ENCODE results near the gene GJB3.
A peak's percentile ranks its signal among the peaks of the same experiment; 100 is the strongest.
"Not testable (repeated sequence)": the region's sequence is repeated elsewhere in the genome, so short reads cannot be mapped to it uniquely, and the experiment has no call there.

Gene GJB3

DNA sequence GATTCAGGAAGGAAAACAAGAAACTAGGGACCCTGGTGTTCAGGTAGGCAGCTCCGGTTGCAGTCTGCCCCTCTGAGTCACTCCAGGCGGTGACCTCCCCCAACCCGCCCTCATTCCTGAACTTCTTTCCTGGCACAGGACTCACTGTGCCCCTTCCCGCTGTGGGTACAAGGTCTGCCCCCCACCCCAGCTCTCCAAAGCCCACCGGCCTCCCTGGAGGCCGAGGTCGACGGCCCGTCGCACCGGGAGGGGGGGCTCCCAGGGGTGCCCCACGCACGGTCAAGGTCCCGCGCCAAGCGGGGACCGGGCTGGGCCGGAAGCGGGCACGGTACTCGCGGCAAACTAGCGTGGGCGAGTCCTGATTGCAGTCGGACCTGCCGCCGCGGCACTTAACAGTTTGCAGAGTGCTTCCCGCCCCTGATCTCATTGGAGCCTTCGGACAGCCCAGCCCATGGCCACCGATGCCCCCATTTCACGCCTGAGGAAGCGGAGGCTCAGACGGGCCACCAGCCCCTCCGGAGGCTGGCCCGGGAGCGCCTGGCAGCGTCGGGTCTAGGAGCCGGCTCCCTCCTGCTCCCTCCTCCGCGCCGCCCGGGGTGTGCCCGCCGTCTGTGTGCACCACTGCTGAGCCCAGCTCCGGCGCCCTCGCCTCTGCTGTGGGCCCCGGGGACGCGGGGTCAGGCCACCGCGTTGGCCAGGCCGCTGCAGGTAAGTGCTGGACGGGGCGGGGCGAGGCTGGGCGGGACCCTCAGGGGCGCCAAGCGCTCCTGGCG lies at the start of gene GJB3:
GJB3 (plus strand) TSS at position 144 of the 773 bp plus-strand sequence. CDS start 3,549 bp downstream, outside the sequence.
- DNase-seq: no peak

DNA sequence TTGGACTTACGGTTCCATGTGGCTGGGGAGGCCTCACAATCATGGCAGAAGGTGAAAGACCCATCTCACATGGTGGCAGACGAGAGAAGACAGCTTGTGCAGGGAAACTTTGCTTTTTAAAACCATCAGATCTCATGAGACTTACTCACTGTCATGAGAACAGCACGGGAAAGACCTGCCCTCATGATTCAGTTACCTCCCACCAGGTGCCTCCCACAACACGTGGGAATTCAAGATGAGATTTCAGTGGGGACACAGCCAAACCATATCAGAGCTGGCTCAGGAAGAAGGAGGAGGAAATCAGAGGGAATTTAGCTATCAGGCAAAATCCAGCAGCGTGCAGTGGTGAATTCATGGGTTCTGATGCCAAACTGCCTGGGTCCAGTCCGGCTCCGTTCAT lies 48.2 kb upstream of the GJB3 start:
- DNase-seq: not testable (repeated sequence)

DNA sequence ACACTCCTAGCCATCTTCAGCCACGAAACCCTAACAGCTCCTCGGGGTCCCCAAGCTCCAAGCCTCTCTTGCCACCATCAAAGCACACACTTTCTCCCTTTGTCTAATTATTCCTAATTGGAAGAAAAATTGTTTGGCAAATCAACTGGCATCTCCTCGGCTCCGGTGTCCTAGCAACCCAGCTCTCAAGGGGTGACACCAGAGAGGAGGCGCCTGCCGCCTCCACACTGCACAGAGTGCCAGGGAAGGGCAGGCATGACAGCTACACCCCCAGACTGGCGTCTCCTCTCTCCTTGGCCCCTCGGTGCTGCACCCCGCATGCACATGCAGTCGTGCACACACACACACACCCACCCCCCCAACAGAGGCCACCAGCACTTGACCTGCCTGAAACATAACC lies 44.3 kb upstream of the GJB3 start:
- DNase-seq: no peak

DNA sequence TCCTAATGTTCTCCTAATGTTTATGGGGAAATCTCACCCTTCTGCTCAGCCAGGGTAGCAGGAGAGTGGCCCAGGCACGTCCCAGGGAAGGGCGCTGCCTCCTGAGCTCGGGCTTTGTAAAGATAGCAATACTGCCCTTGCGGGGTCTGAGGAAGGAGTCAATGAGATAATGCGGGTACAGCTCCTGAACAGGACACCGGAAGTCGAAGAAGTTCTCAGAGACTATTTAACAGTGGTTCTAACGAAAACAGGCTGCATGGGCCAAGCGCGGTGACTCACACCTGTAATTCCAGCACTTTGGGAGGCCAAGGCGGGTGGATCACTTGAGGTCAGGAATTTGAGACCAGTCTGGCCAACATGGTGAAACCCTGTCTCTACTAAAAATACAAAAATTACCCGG lies 43.8 kb upstream of the GJB3 start:
- not testable (repeated sequence) for DNase-seq

DNA sequence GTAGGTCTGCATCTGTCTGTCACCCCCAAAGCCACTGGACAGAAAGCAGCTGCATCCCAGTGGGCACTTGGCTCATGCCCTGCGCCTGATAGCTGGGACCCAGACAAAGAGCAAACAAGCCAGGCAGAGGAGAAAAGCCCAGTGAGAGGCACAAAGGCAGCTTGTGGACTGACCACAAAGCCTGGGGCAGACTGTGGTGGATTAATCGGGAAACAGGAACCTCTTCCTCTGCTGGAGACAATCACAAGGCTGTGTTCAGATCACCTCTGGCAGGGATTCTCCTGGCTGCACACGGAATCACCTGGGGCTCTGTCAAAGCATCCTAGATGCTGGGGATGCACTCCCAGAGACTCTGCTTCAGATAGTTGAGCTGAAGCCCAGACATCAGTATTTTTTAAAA lies 41.4 kb upstream of the GJB3 start:
- DNase-seq: no peak

DNA sequence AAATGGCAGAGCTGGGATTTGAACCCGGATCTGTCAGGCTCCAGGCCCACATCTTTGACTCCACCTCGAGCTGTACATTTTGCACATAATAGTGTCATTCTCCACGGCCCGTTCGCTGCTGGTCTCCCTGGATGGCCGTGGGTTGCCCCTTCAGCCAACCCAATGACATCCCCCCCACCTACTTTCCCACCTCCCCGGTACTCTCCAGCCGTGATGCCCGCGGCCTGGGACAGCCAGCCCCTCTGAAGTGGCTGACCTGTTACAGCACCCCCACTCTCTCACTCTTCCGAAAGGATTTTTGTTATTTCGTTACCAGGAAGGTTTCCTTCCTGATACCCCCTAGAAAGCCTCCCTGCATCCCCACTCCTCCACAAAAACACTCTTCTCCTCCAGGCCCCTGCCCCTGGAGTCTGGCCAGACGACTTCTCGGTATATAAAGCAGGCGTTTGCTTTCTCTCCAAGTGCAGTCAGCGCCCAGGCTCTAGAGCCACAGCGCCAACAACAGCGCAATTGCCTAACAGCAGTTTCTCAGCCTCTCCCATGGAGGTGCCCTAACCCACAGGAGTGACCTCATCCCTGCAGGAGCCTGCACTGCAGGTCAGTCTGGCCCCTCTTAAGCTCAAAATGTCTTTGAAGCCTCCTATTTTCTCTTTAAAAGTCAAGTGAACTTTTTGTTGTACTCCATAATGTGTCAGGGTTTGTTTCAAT lies 40.7 kb upstream of the GJB3 start:
- peak in 1 of 2 experiments; percentile 11 for DNase-seq

DNA sequence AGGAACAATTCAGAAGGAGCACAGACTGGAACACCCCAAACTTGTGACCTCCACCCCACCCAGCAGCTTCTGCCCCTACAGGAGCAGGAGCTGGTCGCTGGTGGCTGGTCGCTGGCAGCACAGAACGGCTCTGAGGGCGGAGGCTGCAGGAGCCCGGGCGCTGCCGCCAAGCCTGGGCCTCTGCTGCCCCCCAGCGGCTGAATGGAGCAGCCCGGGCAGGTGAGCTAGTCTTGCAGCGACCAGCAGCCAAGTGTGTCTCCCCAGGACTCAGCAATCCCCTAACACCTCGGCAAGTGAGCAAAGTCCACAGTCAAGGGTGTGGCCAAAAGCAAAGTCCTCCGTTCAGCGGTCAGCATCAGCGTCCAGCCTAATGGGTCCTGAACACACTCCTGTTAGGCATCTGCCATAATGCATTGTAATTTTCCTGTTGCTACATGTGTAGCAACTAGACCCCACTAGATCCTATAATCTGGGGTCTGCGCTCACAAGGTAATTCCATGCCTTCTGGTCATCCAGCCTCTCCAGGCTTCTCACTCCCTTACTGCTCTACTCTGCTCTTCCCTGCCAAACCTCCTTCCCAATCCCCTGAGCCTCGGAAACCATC lies 38.2 kb upstream of the GJB3 start:
- peak; percentile 38 to 56 for DNase-seq

DNA sequence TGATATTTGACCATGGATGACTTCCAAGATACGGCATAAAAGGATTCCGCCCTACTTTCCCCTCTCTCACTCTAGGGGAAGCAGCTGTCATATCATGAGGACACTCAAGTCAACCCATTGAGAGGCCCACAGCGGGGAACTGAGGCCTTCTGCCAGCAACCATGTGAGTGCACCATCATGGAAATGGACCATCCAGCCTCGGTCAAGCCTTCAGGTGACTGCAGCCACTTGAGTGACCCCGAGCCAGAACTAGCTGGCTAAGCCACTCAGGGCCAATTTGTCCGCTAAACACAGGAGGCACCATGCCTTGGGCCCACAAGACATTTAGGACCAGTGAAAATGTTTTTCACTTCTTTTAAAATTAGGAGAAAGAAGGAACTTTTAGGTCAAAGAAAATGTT lies 37.2 kb upstream of the GJB3 start:
- no peak for DNase-seq

DNA sequence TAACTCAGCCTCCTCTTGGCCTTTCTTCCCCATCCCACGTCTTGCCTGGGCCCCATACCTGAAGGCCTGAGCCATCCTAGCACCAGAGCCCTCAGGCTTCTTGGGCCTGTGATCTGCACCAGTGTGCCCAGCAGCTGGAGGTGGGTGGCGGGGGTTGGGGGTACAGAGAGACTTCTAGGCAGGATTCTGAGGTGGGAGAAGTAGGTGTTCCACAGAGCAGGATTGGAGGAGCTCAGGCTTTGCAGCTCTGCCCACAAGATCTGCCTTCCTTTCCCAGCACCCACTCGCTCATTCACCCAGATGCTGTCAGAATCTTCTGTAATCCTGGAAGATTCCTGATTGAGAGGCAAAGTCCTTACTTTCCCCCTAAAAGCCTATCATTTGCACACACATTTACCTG lies 36.2 kb upstream of the GJB3 start:
- DNase-seq: no peak

DNA sequence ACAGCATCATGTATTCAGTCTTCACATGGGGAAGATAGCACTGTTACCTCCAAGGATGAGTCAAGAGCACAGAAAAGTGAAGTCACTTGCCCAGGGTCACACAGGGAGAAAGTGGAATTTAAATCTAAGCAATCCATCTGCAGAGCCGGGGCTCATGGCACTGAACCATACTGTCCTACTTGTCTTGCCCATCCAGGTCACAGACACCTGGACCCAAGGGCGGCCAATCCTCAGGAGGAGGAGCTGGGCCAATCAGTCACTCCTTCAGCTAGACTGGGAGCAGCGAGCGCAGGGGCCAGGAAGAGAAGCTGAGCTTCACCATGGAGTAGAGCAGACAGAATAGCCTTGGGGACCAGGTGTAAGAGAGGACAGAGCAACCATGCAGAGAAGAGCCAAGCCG lies 35.3 kb upstream of the GJB3 start:
- no peak for DNase-seq

DNA sequence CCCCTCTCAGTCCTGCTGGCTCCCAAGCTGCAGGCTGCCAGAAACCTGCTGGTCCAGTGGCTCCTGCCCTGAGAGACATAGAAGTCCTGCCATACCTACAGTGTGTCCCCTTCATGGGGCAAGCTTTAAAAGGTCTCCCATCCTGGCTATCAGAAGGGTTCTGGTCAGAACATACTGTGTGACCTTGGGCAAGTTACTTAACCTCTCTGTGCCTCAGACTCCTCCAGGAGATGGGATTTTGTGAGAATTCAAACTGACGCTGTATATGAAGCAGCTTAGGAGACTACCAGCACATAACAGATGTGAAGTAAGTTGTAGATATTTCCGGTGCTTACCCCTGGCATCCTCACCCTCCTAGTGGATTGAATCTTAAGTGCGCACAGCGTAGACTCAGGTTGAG lies 34.9 kb upstream of the GJB3 start:
- no peak for DNase-seq

DNA sequence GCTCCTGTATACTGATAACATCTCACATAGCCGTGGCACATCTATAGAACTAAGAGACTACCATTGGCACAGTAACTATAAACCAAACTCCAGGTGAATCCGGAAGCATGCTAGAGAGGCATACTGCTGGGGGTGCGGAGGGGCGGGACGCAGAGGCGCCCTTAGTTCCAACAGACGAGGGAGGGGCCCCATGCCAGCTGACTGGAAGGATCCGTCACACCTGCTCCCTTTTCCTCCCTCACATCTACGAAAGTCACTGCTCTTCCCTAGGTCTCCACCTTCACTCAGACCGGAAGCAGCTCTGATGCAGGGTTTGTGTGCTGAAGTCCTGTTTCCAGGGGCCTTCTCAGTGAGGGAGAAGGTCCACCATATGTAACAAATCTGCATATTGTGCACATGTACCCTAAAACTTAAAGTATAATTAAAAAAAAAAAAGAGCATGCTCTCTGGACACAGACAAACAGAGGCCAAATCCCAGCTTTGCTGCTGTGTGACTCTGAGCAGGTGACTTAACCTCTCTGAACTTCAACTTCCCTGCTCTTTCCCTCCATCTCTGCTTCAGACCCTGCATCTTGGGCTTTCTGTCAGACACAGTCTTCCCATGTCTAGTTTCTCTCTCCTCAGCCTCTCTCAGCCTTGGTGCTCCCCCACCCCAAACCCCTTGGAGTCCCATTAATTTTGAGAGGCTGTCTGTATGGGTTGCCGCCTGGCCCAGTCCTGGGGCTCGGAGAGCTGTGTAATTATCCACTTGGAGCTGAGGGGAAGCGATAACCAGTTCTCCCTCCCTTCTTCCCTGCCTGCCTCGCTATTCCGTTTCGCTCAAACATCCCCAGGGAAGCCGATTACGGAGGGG lies 34.0 kb upstream of the GJB3 start:
- DNase-seq: no peak

DNA sequence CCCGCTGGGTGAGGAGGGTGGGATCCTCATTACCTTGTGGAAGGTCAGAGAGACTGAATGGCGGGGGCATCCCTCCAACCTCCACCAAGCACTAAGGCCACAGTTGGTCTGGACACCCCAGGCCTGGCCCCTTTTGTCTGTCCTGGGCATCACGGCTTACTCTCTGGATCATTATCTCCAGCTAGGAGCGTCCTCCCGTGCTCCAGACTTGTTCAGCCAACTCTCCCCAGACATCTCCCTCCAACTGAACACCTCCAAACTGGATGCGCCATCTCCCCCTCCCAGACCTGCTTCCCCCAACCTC lies 33.4 kb upstream of the GJB3 start:
- DNase-seq: no peak

DNA sequence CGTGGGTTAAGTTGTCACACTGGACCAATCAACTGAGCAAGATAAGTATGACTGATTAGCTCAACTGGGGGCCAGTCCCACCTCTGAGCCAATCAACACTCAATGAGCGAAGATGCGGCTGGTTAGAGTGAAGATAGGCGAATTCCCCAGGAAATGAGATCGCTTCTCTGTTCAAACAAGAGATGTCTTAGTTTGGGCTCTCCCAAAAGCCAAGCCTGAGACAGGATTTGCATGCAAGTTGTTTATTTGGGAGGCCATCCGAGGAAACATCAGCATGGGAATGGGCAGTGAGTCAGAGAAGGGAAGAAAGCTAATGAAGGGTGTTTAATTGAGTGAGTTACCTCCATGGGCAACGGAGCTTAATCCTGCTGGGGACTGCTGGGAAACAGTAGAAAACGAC lies 31.0 kb upstream of the GJB3 start:
- no peak for DNase-seq

DNA sequence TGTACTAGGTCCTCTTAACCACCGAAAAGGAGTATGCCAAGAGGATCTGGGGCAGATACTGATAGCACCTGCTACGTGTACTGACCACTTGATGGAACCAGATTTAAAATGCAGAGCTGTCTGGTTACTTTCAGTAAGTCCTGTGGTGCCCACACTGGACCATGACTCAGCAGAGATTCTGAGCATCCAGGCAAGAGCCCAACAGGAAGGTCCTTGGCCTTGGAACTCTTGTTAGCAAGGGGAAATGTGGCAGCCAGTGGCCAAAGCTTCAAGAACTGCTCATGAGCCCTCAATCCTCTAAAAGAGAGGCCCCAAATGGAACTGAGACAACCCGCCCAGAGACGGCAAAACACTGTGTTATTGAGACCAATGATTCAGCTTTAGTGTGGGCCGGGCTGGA lies 30.4 kb upstream of the GJB3 start:
- no peak for DNase-seq

DNA sequence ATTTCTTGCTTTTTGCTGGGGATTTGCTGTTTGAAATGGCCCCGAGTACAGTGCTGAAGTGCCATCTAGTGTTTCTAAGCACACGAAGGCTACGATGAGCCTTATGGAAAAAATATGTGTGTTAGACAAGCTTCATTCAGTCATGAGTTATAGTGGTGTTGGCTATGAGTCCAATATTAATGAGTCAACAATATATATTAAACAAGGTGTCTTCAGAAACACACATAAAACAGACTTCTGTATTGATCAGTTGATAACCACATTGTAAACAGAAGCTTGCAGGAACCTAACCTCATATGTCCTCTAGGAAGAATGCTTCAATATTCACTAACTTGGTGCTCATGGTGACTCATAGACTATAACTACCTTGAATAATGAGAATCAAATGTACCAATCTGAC lies 27.9 kb upstream of the GJB3 start:
- no peak for DNase-seq

DNA sequence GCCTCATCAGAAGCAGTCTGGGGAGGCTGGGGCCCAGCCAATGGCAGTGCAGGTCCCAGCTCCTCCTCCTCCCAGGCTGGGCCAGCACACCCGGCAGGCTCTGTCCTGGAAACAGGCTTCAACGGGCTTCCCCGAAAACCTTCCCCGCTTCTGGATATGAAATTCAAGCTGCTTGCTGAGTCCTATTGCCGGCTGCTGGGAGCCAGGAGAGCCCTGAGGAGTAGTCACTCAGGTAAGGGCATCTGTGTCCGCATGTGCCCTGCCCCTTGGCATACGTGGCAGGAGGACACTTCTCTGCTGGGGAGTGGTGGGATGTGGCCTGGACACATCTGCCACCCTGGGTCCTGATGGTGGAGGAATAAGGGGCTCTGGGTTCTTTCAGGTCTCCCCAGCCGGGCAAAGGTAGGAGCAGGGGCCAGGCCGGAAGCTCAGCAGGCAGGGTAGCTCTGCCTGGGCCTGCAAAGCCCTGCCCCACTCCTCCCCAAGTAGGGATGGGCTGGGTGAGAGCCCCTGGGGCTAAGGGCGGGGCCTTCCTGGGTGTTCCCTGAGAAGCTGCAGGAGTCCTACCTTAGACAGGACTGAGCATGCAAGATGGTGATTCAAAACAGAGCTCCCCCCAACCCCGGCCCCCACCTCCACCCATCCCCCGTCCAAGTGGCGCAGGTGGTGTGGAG lies 25.9 kb upstream of the GJB3 start, which contains the start of gene GJB5:
GJB5 (plus strand) TSS at position 84 of the 674 bp plus-strand sequence. CDS start 2,284 bp downstream, outside the sequence.
- no peak for DNase-seq

DNA sequence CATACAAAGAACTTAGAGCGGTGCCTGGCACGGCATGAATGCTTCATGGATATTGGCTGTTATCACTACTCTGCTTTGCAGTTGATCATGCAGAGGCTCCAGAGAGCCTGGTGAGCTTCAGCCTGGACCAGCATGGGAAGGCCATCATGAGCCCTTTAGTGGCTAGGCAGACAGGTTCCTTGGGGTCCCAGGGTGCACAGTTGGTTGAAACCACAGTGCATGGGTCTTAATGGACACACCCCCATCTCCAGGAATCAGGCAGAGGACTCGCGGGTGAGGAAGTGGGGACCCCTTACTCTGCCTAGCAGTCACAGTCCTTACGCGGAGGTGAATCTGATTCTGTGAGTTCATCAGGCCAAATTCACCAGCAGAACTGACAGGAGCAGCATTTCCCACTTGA lies 25.1 kb upstream of the GJB3 start:
- no peak for DNase-seq

DNA sequence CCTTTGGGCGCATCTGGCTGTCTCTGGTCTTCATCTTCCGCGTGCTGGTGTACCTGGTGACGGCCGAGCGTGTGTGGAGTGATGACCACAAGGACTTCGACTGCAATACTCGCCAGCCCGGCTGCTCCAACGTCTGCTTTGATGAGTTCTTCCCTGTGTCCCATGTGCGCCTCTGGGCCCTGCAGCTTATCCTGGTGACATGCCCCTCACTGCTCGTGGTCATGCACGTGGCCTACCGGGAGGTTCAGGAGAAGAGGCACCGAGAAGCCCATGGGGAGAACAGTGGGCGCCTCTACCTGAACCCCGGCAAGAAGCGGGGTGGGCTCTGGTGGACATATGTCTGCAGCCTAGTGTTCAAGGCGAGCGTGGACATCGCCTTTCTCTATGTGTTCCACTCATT lies 23.6 kb upstream of the GJB3 start:
- DNase-seq: no peak

DNA sequence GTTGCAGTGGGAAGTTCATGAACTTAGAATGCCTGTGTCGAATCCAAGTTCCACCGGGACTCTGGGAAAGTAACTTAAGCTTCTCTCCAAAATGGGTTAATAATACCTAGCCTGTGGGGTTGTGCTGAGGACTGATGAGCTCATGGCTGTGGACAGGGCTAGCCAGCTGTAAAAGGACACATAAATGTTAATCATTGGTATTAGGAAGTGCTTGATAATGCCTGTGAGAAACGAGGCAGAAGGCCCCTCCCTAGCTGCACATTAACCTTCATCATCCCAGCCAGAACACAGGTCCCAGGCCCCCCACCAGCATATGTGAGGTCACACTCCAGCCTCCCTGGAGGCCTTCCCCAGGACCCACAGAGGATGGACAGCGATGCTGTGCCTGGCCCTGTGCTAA lies 22.3 kb upstream of the GJB3 start:
- no peak for DNase-seq

DNA sequence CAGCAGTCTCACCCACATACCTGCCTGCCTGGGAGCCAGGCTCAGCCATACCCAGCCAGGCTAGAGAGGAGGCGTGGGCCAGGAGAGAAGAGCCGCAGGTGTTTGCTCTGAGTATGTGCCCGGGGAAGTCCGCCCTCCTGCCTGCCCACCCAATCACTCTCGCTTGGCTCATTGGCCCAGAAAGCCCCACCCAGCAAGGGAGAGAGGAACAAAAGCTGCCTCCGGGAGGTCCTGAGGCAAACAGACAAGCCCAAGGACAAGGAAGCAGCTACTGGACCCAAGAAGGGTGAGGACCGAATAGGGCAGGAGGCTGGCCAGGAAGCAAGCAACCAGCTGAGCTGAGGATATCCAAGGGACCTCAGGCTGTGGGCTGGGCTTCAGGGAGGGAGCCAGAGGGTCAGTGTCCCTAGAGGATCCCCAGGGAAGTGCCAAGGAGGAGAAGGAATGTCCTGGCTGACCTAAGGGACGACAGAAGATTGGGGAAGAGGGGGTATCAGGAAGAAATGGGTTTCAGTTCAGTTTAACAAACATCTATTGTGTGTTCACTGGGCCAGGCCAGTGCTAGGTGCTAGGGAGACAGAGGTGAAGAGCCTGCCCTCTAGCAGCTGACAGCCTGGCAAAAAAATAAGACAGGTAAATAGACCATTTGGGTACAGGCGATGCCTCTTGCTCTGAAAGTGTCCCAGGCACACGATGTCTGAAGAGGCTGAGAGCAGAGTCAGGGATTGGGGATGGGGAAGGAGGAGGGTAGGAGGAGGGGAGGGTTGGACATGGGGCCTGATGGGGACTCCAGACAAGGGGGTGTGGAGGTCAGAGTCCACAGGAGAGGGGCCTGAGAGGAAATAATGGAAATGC lies 21.3 kb upstream of the GJB3 start, which contains the start of gene GJB4:
GJB4 (plus strand) TSS at position 238 of the 855 bp plus-strand sequence. CDS start 1,515 bp downstream, outside the sequence.
- no peak for DNase-seq
